GM18499 (cell line): ENCODE data around the gene OR13C8.
"Not testable (repeated sequence)": the region's sequence is repeated elsewhere in the genome, so short reads cannot be mapped to it uniquely, and the experiment has no call there.

ENCODE experiments used
- ATAC-seq: cut with Tn5 transposase; IDR thresholded peaks from one replicate; pipeline ENCODE4 v1.9.1; 2021; ENCODE audit warnings: moderate number of reproducible peaks; ENCODE audit not compliant: insufficient read depth, unreplicated experiment

Gene OR13C8, protein sequence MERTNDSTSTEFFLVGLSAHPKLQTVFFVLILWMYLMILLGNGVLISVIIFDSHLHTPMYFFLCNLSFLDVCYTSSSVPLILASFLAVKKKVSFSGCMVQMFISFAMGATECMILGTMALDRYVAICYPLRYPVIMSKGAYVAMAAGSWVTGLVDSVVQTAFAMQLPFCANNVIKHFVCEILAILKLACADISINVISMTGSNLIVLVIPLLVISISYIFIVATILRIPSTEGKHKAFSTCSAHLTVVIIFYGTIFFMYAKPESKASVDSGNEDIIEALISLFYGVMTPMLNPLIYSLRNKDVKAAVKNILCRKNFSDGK

DNA sequence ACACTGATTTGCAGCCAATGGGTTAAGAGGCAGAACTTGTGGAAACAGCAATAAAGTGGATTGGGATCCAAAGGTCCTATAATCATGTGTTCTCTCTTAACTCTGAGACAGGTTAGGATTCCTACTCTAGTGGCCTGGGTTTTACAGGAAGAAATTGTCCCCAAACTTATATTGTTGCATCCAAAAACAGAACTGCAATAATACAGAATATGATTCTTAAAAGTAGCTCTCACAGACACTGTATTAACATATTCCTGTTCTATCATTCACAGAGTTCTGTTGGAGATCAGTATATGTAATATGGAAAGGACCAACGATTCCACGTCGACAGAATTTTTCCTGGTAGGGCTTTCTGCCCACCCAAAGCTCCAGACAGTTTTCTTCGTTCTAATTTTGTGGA is at the start of gene OR13C8:
OR13C8 (plus strand) TSS at position 301 of the 400 bp plus-strand sequence; CDS start at position 301, 0 bp downstream.
- ATAC-seq: no peak

DNA sequence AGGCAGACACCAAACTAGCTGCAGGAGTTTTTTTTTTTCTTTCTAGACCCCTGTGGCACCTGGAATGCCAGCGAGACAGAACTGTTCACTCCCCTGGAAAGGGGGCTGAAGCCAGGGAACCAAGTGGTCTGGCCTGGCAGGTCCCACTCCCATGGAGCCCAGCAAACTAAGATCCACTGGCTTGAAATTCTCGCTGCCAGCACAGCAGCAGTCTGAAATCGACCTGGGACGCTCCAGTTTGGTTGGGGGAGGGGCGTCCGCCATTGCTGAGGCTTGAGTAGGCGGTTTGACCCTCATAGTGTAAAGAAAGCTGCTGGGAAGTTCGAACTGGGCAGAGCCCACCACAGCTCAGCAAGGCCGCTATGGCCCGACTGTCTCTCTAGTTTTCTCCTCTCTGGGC is 48.7 kb upstream of the OR13C8 start:
- not testable (repeated sequence) for ATAC-seq

DNA sequence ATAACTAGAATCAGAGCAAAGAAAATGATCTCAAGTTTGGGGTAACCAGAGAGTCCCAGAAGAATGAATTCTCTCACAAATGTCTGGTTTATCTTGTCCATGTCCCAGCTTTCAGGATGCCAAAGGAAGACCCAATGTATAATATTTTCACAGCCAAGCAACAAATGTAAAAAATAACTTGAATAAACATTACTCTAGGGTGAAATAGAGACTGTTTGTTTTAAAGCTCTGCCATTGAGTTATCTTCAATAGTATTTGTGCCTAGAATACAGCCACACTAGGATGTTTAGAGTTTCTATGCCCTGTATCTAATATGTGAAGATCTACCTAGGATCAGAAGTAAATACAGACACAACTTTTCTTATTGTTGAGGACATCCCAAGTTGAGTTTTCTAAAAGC is 41.9 kb upstream of the OR13C8 start, which contains the start of gene OR13C4:
OR13C4 (minus strand) TSS at position 101 of the 400 bp plus-strand sequence; CDS start at position 101, 0 bp downstream.
- no peak for ATAC-seq

DNA sequence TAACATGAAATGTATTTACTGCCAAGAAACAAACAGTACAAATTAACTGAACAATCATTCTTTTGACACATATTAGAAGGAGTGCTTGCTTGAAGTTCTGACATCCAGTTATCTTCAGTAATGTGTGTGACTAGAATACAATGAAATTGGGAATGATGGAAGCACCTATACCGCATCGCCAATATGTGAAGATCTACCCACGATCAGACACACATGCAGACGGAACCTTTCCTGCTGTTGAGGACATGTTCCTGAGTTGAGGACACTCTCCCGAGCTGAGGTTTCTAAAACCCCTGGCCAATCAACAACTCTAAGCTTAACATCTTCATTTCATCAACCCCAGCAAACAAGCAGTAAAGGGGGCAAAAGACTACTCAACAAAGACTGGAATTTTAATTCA is 32.2 kb upstream of the OR13C8 start, which contains the start of gene OR13C3:
OR13C3 (minus strand) TSS at position 101 of the 400 bp plus-strand sequence. CDS start 133 bp downstream, outside the sequence.
- no peak for ATAC-seq

DNA sequence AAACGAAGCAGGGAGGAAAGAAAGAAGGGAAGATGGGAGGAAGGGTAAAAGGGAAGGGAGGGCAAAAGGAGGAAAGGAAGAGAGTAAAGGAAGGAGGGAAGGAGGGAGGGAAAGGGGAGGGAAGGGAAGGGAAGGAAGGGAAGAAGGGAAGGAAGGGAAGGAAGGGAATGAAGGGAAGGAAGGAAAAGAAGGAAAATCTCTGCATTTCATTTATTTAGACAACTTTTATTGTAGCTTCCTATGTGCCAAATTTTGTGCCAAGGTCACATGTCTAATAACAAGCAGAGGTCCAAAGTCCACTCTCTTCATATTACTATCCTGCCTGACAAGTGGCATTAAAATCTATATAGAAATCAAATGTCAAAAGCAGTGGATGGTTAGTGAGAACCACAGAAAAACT is 29.7 kb upstream of the OR13C8 start:
- no peak for ATAC-seq

DNA sequence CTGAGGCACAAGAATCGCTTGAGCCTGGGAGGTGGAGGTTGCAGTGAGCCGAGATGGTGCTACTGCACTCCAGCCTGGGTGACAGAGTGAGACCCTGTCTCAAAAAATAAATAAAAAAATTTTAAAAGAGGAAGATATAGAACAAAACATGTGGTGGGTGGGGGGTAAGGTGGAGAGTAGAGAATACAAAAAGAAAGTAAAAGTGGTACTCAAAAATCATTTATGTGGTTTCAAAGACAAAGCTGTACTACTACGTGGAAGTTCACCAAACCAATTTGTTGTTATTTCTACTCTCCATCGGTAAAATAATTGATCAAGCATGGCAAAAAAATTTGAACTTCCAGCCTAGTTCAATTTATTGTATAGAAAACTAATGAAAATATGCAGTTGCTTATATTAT is 24.3 kb upstream of the OR13C8 start:
- ATAC-seq: no peak

DNA sequence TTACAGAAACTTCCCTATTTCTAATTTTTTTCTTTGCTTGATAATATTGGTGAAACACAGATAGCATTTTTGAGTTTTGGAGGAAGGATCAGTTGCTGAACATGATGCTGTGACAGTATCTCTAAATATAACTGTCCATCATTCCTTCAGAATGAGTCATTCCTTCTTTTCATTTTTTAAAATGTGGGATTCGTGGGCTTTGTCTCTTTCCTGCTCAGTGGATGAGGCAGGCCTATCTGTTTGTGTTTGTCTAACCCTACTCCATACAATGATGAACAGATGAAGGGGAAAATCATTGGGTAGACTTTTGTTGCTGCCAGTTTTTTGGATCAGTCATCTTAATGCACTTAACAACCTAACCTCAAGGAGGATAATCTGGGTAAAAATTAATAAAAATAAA is 15.7 kb upstream of the OR13C8 start:
- ATAC-seq: no peak

DNA sequence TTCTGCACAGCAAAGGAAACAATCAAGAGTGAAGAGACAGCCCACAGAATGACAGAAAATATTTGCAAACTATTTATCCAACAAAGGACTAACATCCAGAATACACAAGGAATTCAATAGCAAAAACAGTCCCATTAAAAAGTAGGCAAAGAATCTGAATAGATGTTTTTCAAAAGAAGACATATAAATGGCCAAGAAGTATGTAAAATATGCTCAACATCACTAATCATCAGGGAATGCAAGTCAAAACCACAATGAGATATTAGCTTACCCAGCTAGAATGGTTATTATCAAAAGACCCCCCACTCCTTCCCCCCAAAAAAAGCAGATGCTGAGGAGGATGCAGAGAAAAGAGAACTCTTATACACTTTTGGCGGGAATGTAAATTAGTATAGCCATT is 13.4 kb upstream of the OR13C8 start:
- ATAC-seq: no peak

DNA sequence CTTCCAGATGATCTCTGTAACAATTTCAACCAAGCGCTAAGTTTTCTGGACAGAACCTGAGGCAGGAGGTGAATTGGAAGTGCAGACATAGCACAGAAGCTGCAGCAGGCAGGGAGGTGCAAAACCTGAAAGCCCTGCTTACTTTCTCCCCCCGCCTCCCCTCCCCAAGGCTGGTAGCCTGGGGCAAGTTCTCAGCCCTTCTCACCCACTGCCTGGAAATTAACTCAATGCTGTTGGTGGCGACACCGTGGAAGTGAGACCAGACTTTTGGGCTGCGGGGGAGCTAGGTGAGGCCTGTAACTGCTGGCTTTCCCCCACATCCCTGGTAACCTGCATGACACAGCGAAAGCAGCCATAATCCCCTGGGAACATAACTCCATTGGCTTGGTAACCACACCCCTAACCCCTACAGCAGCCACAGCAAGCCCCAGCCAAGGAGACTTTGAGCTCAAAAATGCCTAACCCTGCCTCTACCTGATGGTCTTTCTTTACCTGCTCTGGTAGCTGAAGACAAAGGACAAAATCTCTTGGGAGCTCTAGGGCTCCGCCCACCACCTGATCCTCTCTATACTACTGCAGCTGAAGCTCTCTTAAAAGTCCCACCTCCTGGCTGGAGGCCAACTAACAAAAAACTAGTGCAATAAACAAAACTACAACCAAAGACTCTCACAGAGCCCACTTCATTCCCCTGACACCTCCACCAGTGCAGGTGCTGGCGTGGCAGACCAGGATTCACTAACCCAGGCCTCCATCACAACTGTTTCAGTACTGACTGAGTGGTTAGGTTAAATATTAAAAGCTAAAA is 11.9 kb upstream of the OR13C8 start:
- ATAC-seq: no peak

DNA sequence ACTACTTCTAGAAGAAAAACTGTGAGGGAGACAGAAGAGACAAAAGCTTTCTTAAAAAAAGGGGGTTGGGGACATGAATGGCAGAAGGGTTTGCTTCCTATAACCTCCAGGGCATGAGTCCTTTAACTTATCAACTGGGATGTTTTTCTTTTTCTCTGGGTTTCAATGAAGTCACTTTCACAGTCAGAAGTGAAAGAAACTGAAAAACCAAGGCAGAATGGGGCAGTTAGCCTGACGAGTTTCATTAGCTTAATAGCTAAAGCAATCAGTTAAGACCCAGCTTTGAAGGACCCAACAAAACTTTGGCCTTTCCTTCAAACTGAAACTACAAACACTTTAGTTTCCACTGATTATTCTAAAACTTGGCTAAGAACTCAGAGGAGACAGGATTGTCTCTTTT is 4.6 kb upstream of the OR13C8 start:
- no peak for ATAC-seq

DNA sequence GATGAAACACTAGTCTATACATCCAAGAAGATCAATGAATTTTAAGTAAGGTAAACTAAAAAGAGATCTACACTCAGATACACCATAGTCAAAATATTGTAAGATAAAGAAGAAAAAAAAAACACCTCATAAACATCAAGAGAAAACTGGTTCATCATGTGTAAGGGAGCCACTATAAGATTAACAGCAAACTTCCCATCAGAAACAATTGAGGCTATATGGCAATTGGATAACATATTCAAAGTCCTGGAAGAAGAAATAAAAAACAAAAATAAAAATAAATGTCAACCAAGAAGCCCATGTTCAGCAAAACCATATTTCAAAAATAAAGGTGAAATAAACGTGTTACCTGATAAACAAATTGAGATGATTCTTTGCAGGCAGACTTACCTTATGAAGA is 3.6 kb downstream of the OR13C8 start:
- no peak for ATAC-seq

DNA sequence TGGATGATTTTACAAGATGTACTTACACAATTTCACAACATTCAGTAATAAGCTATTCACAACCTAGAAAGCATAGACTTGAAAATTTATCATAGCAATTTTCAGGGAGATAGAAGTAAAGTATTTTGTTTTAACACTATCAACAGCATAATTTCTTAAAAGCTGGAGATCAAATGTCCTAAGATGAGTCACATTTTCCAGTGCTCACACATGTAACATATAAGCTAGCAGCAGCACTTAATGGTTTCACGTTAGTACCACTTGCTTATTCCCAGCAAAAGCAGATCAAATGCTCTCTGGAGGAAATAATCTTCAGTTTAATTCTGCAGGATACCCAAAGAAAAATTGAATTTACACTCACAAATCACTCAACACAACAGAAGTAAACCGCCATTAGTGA is 6.5 kb downstream of the OR13C8 start:
- ATAC-seq: no peak

DNA sequence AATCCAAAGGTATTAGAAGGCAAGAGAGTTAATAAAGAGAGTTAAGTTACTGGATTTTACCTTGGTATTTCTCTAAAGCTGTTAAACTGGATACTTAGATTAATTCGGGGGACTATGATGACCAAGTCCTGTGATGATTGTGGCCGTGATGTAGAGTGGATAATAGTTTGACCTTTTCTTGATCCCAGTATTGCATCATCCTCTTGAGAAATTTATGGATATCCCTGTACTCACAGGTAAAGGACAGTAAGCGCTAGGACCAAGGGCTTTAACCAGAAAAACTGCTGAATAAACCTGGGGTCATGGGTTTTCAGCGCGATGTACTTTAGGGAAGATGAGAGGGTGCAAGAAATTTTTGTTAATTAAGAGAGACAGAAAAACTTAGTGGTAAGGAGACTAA is 8.3 kb downstream of the OR13C8 start:
- no peak for ATAC-seq

DNA sequence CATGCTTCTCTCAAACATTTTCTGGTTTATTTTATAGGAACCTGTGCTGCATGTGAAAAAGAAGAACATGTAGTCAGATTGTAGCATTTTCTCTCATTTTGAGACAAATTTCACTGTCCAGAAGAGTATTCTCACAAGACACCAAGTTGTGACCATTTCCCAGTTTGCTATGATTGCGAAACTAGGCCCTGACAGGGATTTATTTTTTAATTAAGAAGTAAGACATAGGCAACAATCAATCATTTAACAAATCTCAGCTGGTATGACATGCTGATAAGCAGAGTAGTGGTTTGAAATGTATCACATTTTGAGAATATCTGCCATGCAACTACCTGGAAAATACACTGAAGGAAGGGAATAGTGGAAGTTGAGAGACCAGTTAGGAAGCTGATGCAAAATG is 11.6 kb downstream of the OR13C8 start:
- ATAC-seq: no peak

DNA sequence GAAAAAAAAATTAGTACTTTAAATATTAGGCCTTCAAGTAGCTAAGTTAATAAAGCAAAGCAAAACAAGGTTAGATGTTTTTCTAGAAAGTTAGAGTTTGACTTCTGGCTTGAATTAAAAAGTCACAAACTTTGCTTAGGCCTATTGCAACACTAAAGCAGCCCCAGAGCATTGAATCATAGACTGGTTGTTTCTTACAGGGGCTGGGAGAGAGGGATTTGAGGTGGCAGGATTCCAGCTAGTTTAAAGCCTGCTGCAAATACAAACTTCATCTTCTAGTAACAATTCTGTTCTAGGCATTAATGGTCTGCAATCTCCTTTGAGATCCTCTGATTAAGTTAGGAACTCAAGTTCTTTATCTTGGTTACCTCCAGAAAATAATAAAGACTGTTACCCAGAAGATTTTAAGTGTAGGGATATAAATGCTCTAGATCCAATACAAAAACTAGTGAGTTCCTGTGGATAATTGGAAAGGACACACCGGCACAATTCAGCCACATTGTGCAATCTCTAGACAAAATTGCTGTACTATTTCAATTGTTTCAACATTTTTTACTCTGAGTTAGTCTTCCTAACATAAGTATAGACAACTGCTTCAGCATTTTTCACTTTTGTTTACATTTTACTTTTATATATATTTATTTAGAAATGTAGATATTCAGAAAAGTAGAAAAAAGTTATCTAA is 17.7 kb downstream of the OR13C8 start:
- no peak for ATAC-seq

DNA sequence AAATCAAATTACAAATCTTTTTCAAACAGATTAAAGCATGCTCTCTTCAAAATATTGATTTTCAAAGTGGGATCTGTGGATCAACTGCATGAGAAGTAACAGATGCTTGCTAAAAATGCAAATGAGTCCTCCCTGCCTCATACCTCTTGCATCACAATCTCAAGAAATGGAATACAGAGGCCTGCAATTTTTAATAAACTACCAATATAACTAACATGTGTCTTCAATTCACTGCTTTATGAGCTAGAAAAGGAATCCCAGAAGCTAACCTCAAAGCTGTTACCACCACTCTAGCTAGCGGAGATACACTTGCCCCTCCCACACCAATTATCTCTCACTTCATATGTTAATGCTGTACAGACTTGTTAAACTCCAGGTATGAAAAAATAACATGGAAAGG is 20.7 kb downstream of the OR13C8 start:
- ATAC-seq: no peak

DNA sequence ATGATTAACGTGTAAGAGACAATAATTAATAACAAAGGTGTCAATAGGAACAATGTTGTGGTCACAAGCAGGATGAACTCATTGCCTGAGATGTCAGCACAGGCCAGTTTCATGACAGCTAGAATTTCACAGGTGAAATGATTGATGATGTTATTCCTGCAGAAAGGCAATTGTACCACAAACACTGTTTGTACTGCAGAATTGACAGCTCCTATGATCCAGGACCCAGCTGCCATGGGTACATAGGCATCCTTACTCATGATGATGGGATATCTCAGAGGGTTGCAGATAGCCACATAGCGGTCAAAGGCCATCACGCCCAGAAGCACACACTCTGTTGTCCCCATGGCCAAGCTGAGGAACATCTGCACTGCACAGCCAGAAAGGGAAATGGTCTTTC is 29.8 kb downstream of the OR13C8 start:
- not testable (repeated sequence) for ATAC-seq

DNA sequence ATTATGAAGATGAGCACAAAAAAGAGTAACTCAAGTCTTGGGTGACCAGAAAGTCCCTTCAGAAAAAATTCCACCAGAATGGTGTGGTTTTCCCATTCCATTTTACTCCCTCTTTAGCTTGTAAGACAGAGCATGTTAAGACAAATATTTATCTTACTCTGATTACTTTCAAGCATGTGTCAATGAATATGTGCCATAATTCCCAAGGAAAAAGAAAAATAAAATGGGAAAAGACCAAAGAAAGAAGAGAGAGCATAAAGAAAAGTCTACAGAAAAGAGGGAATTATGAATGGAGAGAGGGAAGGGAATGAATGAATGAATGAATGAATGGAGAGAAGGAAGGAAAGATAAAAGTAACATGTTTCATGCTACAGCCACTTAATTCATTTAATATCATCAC is 30.3 kb downstream of the OR13C8 start, which contains the start of gene OR13C5:
OR13C5 (minus strand) TSS at position 101 of the 400 bp plus-strand sequence; CDS start at position 101, 0 bp downstream.
- not testable (repeated sequence) for ATAC-seq

DNA sequence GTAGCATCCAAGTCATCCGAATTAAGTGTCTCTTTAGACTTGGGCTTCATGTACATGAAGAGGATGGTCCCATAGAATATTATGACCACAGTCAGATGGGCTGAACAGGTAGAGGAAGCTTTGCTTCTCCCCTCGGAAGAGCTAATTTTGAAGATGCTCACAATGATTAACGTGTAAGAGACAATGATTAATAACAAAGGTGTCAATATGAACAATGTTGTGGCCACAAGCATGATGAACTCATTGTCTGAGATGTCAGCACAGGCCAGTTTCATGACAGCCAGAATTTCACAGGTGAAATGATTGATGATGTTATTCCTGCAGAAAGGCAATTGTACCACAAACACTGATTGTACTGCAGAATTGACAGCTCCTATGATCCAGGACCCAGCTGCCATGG is 35.8 kb downstream of the OR13C8 start:
- no peak for ATAC-seq

DNA sequence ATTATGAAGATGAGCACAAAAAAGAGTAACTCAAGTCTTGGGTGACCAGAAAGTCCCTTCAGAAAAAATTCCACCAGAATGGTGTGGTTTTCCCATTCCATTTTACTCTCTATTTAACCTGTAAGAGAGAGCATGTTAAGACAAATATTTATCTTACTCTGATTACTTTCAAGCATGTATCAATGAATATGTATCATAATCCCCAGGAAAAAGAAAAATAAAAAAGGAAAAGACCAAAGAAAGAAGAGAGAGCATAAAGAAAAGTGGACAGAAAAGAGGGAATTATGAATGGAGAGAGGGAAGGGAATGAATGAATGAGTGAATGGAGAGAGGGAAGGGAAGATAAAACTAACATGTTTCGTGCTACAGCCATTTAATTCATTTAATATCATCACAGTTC is 36.6 kb downstream of the OR13C8 start, which contains the start of gene OR13C2:
OR13C2 (minus strand) TSS at position 101 of the 400 bp plus-strand sequence; CDS start at position 101, 0 bp downstream.
- not testable (repeated sequence) for ATAC-seq

DNA sequence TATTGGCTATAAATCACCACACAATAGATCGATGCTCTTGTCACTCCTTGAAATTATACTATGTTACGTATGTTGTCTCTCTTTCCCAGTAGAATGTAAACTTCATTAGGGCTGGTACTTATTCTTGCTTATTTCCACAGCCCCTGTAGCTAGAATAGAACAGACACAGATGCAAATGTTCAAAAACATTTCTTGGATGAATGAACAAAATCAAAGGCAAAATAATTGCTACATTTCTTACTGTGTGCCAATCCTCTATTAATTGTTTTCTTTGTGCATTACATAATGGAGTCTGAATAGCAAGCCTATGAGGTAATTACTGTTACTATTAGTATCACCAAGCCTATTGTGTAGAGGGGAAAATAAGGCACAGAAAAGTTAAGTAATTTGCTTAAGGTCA is 37.2 kb downstream of the OR13C8 start:
- no peak for ATAC-seq
